HCT116 (cell line): ENCODE results near the gene TEX10.

Source experiments
- EGR1 ChIP-seq: IDR thresholded peaks from 2 replicates; pipeline ENCODE4 v1.6.1; 2012; ENCODE audit warnings: low read depth
- EZH2phosphoT487 ChIP-seq: fragments of 200-600 bp; IDR thresholded peaks from 2 replicates; pipeline ENCODE4 v1.6.1; 2018; ENCODE audit warnings: antibody characterized with exemption, borderline replicate concordance
- POLR2A ChIP-seq: IDR thresholded peaks from 2 replicates; pipeline ENCODE4 v1.7.0; 2011; ENCODE audit warnings: borderline replicate concordance; ENCODE audit not compliant: insufficient read depth, insufficient read length; ENCODE audit errors: extremely low read depth
- TF ChIP-seq, protein P1 (sequence below), 3 experiments: fragments of 200-600 bp in 1 of 3; sonication (generic) in 1 of 3; IDR thresholded peaks in 2 of 3; conservative IDR thresholded peaks in 1 of 3; 2 replicates each; pipeline ENCODE4 v1.5.1; 2012 to 2017; ENCODE audit warnings: low read depth in 2 of 3, low read length in 2 of 3, antibody characterized with exemption in 1 of 3, borderline replicate concordance in 1 of 3, control low read depth in 1 of 3, mild to moderate bottlenecking in 1 of 3, mixed read lengths in 1 of 3, mixed run types in 1 of 3, moderate library complexity in 1 of 3; ENCODE audit not compliant: insufficient read depth in 1 of 3

DNA sequence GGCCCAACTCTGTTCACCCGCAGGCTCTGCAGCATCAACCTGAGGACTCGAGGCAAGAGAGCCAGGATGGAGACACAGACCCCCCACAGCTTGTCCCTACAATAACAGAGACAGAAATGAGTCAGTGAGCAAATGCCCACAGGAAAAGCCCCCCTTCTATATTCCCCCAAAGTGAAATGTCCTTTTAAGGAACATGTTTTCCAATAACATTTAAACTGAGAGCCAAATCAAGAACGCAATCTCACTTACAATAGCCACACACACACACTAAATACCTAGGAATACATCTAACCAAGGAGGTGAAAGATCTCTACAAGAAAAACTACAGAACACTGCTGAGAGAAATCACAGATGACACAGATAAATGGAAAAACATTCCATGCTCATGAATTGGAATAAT, 49.0 kb downstream of the TEX10 start:
- TF ChIP-seq POLR2A (no peak), EZH2phosphoT487 (no peak), EGR1 (no peak)
- TF ChIP-seq, protein P1, sequence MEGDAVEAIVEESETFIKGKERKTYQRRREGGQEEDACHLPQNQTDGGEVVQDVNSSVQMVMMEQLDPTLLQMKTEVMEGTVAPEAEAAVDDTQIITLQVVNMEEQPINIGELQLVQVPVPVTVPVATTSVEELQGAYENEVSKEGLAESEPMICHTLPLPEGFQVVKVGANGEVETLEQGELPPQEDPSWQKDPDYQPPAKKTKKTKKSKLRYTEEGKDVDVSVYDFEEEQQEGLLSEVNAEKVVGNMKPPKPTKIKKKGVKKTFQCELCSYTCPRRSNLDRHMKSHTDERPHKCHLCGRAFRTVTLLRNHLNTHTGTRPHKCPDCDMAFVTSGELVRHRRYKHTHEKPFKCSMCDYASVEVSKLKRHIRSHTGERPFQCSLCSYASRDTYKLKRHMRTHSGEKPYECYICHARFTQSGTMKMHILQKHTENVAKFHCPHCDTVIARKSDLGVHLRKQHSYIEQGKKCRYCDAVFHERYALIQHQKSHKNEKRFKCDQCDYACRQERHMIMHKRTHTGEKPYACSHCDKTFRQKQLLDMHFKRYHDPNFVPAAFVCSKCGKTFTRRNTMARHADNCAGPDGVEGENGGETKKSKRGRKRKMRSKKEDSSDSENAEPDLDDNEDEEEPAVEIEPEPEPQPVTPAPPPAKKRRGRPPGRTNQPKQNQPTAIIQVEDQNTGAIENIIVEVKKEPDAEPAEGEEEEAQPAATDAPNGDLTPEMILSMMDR (IDR thresholded peaks at IDR 0.05 in 2 of 3, conservative IDR thresholded peaks at IDR 0.05 in 1 of 3; ENCODE audit: borderline replicate concordance in 1 of 3, insufficient read depth in 1 of 3, low read depth in 2 of 3, low read length in 2 of 3): no peak
